Measurements from ENCODE around the gene SIRT5.

Gene SIRT5

GRCh38 chr6:13574571-13575376, at the start of gene SIRT5:
Gene SIRT5 (plus strand): TSS chr6:13574601. CDS start chr6:13584111, 9,510 bp downstream.
- DNase-seq (ENCODE audit: low spot score): peak; percentile 84

DNA sequence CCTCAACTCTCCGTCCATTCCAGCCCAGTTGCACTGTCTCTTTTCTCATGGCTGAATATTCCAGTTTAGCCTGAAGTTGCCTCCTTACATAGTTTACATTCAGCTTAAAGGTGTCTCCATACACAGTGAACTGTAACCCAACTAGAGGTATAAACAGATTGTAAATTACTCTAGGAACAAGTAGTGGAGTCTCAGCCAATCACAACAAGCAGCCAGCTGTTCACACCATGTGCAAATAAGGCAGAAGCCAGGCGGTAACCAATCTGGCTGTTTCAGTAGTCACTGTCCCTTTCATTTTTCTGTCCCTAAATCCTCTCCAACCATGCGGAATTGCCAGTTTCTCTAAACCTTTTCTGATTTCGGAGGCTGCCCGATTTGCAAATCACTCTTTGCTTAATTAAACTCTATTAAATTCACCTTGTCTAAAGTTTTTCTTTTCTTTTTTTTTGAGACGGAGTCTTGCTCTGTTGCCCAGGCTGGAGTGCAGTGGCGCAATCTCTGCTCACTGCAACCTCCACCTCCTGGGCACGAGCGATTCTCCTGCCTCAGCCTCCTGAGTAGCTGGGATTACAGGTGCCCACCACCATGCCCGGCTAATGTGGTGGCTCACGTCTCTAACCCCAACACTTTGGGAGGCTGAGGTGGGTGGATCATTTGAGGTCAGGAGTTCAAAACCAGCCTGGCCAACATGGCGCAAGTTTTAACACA, 49.4 kb upstream of the SIRT5 start:
- peak; percentile 29 for DNase-seq (ENCODE audit: low spot score)

DNA sequence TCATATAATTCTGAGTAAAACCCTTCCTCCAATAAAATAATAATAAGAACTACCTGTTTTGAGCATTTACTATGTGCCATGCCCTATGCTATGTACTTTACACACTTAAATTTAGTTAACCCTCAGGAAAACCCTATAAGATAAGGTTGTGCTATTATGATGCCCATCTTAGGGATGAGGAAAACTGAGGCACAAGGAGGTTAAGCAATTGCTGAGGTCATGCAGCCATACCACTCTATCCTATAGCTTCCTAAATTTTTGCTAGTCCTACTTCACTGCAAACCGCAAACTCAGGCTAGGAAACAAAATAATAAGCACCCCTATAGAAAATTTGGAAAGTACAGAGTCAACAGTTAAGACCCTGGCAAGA, 48.1 kb upstream of the SIRT5 start:
- DNase-seq (ENCODE audit: low spot score): no peak

DNA sequence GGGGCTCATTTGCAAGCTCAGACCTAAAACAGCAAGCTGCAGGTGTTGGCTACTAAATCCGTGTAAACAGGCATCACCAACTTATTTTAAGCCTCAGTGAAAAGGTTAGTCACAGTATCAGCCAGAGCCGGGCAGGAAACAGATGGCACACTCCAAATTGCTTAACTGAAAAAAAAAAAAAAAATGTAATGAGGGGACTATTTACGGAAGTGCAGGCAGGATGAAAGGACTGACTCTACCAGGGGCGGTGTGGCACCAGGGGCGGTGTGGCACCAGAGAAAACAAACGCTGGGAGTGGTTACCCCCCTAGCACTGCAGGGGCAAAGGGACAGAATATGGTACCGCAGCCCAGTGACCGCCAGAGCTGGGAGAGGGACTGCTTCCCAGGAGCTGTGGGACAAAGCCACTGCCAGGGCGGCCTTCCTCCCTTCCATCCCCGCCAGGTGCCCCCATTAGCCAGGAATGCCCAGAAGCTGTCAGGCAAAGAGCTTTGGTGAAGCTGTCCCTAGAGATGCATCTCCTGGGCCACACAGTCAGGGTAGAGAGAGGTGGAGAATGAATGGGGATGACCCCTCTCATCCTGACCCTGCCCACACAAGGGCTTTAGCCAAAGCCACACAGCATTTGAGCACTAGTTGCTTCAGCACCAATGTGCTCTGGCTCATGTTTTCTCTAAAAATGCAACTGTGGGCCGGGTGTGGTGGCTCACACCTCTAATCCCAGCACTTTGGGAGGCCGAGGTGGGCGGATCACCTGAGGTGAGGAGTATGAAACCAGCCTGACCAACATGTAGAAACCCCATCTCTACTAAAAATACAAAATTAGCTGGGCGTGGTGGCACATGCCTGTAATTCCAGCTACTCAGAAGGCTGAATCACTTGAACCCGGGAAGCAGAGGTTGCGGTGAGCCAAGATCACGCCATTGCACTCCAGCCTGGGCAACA, 47.4 kb upstream of the SIRT5 start:
- DNase-seq (ENCODE audit: low spot score): peak; percentile 95

GRCh38 chr6:13527671-13528056, 46.7 kb upstream of the SIRT5 start:
- no peak for DNase-seq (ENCODE audit: low spot score)

GRCh38 chr6:13528232-13528631, 46.2 kb upstream of the SIRT5 start:
- DNase-seq (ENCODE audit: low spot score): no peak

- no peak for DNase-seq (ENCODE audit: low spot score)
These were observed 45.5 kb upstream of the SIRT5 start for GRCh38 chr6:13528777-13529343.

DNA sequence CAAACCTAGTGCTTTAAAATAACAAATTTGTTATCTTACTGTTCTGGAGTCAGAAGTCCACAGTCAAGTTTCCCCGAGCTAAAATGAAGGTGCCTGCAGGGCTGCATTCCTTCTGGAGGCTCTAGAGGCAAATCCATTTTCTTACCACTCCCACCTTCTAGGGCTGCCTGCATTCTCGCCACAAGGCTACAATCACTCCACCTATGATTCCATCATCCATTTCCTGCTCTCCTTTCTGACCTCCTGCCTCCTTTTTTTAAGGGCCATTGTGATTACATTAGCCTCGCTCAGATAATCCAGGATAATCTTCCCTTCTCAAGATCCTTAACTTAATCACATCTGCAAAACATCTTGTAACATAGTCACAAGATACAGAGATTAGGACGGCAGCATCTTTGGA, 42.4 kb upstream of the SIRT5 start:
- DNase-seq (ENCODE audit: low spot score): no peak

DNA sequence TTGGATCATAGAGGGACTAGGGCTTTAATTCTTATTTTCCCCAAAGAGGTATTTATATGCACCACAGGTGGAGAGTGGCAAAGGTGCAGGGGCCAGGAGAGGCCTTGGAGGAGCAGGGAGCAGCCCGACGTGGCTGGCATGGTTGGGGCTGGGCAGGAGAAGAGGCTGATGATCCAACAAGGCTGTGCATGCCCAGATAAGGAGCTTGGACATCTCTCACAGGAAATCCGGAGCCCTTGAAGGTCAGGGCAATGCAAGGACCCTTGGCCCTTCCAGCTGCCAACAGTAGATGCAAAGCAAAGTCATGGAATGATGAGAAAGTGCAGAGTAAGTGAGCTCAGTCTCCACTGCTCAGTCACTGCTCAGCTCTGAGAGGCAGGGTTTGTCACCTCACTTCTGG, 39.9 kb upstream of the SIRT5 start:
- no peak for DNase-seq (ENCODE audit: low spot score)

DNA sequence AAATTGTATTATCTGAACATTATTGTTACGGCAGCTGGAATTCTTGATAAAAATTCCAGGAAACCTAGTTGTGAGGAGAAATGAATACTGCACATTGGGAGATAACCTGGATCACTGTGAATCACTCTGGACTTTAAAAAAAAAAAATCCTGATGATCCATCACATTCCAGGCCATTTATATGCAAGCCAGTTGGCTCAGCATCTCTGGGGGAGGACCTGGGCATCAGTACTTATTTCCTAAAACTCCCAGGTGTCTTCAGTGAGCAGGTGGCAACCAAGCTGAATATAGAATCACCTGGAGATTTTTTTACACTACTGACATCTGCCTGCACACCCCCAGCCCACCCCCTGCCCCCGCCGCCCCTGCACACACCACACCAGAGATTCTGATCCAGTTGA, 39.1 kb upstream of the SIRT5 start:
- DNase-seq (ENCODE audit: low spot score): peak; percentile 65

GRCh38 chr6:13536796-13537526, 37.4 kb upstream of the SIRT5 start:
- DNase-seq (ENCODE audit: low spot score): no peak

DNA sequence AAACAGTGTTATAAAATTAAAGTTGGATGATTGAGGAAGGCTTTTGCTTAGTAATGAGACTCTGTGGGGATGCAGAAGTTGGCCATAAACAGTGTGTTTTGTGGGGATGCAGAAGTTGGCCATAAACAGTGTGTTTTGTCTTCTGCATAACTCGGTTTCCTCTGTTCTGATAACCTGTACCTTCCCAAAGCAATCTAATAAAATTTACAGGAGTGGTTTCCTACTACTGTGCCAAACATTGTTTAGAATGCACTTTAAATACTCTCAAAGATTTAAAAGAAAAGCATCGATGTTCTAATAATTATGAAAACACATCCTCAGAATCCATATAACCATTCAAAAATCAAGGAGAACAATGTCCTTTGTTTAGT, 36.9 kb upstream of the SIRT5 start:
- DNase-seq (ENCODE audit: low spot score): no peak

- DNase-seq (ENCODE audit: low spot score): peak; percentile 74
These were observed 36.3 kb upstream of the SIRT5 start for GRCh38 chr6:13538084-13538483.

DNA sequence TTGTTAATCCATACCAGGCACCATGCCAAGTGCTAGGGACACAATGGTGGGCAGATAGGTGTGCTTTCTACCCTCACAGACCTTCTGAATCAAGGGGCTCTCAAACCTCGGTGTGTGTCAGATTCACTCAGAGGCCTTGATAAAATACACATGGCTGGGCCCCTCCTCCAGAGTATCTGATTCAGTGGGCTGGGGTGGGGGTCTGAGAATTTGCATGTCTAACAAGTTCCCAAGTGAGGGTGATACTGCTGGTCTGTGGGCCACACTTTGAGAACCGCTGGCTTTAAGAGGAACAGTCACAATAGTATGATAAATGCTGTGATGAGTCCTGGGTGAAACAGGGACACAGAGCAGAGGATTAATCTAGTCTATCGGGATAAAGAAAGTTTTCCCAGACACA, 35.8 kb upstream of the SIRT5 start:
- no peak for DNase-seq (ENCODE audit: low spot score)

DNA sequence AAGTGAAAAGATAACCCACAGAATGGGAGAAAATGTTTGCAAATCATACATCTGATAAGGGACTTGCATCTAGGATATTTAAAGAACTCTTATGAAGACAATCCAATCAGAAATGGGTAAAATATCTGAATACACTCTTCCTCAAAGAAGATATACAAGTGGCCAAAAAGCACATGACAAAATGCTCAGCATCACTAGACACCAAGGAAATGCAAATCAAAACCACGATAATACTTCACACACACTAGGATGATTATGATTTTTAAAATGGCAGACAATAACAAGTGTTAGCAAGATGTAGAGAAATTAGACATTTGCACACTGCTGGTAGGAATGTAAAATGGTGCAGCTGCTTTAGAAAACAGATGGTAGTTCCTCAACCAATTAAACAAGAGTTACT, 34.8 kb upstream of the SIRT5 start:
- DNase-seq (ENCODE audit: low spot score): no peak

DNA sequence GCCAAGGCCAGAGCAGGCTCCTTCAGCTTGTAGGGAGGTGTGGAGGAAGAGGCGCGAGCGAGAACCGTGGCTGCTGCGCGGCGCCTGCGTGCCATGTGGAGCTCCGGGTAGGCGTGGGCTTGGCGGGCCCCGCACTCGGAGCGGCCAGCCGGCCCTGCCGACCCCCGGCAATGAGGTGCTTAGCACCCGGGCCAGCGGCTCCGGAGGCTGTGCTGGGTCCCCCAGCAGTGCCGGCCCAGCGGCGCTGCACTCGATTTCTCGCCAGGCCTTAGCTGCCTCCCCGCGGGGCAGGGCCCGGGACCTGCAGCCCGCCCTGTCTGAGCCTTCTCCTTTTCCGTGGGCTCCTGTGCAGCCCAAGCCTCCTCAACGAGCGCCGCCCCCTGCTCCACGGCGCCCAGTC, 32.9 kb upstream of the SIRT5 start:
- no peak for DNase-seq (ENCODE audit: low spot score)

- no peak for DNase-seq (ENCODE audit: low spot score)
These were observed 29.8 kb upstream of the SIRT5 start for GRCh38 chr6:13544454-13545186.

DNA sequence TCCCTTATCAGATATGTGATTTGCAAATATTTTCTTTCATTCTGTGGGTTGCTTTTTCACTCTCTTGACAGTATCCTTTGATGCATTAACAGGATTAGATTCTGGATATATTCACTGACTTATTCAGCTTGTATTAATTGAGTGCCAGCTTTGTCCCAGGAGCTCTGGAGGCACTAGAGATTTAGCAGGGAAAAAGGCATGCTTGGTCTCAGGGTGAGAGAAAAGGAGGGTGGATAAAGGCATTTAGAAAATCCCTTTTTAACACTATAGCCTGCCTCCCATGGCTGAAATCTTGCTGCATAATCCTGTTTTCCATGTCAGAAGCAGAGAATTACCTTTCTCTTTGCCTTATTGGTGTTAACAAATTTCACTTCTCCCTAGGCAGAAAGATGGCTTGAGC, 28.5 kb upstream of the SIRT5 start:
- no peak for DNase-seq (ENCODE audit: low spot score)

DNA sequence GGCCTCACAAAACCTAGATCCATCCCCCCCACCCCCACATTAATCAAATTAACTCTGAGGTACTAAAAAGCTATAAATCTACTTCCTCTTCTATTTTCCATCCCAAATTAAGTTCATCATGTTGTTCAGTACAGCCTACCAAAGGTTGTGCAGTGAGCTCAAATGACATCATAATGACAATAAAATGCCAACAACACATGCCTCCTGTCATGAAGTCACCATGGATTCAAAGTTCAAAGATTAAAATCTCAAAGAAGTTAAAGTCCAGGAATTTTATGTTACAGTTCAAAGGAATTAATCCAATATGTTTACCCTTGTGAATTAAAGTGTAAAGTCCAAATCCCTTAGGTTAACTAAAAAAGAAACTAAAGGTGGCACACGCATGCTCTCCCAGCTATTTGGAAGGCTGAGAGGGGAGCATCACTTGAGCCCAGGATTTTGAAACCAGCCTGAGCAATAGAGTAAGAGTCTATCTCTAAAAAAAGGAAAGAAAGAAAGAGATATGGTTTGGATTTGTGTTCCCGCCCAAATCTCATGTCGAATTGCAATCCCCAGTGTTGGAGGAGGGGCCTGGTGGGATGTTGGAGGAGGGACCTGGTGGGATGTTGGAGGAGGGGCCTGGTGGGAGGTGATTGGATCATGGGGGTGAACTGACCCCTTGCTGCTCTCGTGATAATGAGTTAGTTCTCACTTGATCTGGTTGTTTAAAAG, 25.7 kb upstream of the SIRT5 start:
- no peak for DNase-seq (ENCODE audit: low spot score)

- no peak for DNase-seq (ENCODE audit: low spot score)
These were observed 23.7 kb upstream of the SIRT5 start for GRCh38 chr6:13550656-13551055.
